GM23338 (cell line): ENCODE results near the gene PPP6R3.

Source experiments
- CREB1 ChIP-seq: fragments of 250-450 bp; sonication (Bioruptor Pico); IDR thresholded peaks from 2 replicates; pipeline ENCODE4 v1.5.0; 2020; ENCODE audit warnings: low read depth, mild to moderate bottlenecking, moderate library complexity
- CTCF ChIP-seq, 2 experiments: fragments of 200-600 bp in 1 of 2; sonication (generic) in 1 of 2; conservative IDR thresholded peaks; 2 replicates each; pipeline versions ENCODE4 v1.5.1 to v1.6.1; 2016 to 2017; ENCODE audit warnings: antibody characterized with exemption in 2 of 2, low read depth in 2 of 2, mild to moderate bottlenecking in 2 of 2, moderate library complexity in 1 of 2
- EZH2 ChIP-seq: fragments of 200-600 bp; sonication (generic); IDR thresholded peaks from one replicate; pipeline ENCODE4 v1.8.0; 2017; ENCODE audit warnings: antibody characterized with exemption, mild to moderate bottlenecking, low read depth; ENCODE audit not compliant: unreplicated experiment
- EZH2phosphoT487 ChIP-seq: fragments of 200-600 bp; sonication (generic); IDR thresholded peaks from one replicate; pipeline ENCODE4 v1.8.1; 2018; ENCODE audit warnings: antibody characterized with exemption; ENCODE audit not compliant: unreplicated experiment
- POLR2AphosphoS5 ChIP-seq: IDR thresholded peaks from 2 replicates; pipeline ENCODE4 v1.6.1; 2016; ENCODE audit warnings: antibody characterized with exemption, low read depth
- REST ChIP-seq: IDR thresholded peaks from one replicate; pipeline ENCODE4 v1.6.1; 2018; ENCODE audit warnings: antibody characterized with exemption; ENCODE audit not compliant: unreplicated experiment
- ZNF114 ChIP-seq: fragments of 250-450 bp; sonication (Bioruptor Pico); IDR thresholded peaks from 2 replicates; pipeline ENCODE4 v1.5.0; 2020; ENCODE audit warnings: mild to moderate bottlenecking, moderate library complexity

- TF ChIP-seq EZH2 (no peak), CTCF (conservative IDR thresholded peaks at IDR 0.05; ENCODE audit: low read depth in 2 of 2) (no peak), EZH2phosphoT487 (no peak), CREB1 (CRISPR knock-in tag) (no peak), REST (no peak), POLR2AphosphoS5 (no peak), ZNF114 (CRISPR knock-in tag) (no peak)
Measured at GRCh38 chr11:68440224-68440623, 20.3 kb upstream of the PPP6R3 start.
